GM13977 (cell line): Measurements from ENCODE around the gene MCUB.

Source experiments
- DNase-seq: peaks from one replicate; pipeline ENCODE4 v3.0.0; 2012; ENCODE audit warnings: low spot score
- in situ Hi-C: fragments of 300-500 bp; cut with MboI; formaldehyde crosslinking; loops from one replicate; pipeline ENCODE4 v1.12.0; 2022; ENCODE audit warnings: low sequenced_read_pairs, low pct_unique_long_range_greater_than_20kb, mixed read lengths, inconsistent platforms; ENCODE audit not compliant: unreplicated experiment
- TF ChIP-seq, protein P1 (sequence below): IDR thresholded peaks from 2 replicates; pipeline ENCODE4 v1.5.1; 2012; ENCODE audit warnings: mild to moderate bottlenecking, control low read depth; ENCODE audit not compliant: insufficient read depth; ENCODE audit errors: extremely low read depth, missing control alignments

Gene MCUB

DNA sequence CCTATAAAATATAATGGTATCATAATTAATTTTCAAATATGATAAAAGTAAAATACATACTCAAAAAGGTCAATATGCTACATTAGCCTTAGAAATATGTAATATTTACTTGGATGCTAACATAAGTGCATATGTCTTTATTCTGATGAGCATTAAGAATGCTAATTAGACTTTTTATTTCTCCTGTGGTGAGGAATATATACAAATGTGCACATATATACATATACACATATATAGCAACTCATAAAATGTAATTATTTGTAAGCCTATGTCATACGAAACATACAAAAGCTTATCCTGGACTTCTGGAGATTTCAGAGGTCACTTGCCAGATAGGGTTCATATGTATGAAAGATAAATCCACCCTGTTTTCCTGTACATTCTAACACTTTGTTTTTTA, 158.7 kb downstream of the MCUB start:
- DNase-seq = no peak
- TF ChIP-seq, protein P1, sequence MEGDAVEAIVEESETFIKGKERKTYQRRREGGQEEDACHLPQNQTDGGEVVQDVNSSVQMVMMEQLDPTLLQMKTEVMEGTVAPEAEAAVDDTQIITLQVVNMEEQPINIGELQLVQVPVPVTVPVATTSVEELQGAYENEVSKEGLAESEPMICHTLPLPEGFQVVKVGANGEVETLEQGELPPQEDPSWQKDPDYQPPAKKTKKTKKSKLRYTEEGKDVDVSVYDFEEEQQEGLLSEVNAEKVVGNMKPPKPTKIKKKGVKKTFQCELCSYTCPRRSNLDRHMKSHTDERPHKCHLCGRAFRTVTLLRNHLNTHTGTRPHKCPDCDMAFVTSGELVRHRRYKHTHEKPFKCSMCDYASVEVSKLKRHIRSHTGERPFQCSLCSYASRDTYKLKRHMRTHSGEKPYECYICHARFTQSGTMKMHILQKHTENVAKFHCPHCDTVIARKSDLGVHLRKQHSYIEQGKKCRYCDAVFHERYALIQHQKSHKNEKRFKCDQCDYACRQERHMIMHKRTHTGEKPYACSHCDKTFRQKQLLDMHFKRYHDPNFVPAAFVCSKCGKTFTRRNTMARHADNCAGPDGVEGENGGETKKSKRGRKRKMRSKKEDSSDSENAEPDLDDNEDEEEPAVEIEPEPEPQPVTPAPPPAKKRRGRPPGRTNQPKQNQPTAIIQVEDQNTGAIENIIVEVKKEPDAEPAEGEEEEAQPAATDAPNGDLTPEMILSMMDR = no peak
- in situ Hi-C loops = no loop called here

DNA sequence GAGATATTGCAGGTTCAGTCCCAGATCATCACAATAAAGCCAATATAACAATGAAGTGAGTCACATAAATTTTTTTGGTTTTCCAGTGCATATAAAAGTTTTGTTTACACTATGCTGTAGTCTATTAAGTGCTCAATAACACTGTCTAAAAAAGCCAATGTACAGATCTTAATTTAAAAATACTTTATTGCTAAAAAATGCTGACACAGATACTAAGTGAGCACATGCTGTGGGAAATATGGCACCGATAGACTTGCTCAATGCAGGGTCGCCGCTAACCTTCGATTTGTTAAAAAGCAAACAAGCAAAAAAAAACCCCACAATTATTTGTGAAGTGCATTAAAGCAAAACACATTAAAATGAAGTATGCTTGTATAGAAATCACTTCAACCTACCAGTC, 159.6 kb downstream of the MCUB start:
- TF ChIP-seq, protein P1 = no peak
- no peak for DNase-seq
- in situ Hi-C loops = no loop called here

DNA sequence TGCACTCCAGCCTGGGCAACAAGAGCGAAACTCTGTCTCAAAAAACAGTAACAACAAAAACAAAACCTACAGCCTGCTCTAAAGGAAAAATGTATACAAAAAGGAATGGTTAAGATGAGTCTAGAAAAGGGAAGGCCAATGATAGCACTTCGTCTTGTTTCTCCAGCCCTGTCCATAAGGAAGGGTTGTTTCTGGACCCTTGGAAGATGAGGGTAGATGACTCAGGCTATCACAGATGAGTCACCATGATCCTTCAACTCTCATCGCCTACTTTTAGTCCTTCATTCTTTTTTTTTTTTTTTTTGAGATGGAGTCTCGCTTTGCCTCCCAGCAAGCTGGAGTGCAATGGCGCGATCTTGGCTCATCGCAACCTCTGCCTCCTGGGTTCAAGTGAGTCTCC, 161.0 kb downstream of the MCUB start:
- in situ Hi-C loops = no loop called here
- TF ChIP-seq, protein P1 = no peak

DNA sequence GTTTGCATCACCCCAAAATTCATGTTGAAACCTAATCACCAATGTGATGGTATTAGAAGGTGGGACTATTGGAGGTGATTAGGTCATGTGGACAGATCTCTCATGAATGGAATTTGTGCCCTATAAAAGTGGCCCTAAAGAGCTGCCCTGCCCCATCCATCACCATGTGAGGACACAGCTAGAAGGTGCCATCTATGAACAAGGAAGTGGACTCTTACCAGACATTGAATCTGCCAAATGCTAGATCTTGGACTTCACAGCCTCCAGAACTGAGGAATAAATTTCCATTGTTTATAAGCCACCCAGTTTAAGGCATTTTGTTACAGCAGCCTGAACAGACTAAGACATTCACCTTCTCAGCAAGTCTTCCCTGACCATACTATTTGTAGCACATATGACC, 162.3 kb downstream of the MCUB start:
- TF ChIP-seq, protein P1 = no peak
- in situ Hi-C loops = no loop called here

More for the DNA sequence above, 161.0 kb downstream of the MCUB start:
- no peak for DNase-seq

DNA sequence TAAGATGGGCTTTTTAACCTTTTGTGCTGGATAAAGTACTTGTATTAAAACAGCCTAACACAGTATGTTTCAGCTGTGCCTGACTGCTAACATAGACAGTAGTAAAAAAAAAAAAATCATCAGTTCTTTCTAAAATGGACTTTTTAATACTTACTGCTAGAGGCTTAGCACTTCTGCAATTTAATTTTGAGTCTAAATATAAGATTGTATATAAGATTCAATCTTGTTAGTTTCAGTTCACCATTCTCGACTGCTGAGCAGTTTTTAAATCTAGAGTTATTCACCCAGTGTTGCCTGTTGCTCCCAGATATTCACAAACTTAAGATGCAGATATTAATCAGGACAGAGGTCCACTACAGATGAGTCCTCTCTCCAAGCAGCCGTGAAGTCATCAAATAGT, 163.1 kb downstream of the MCUB start:
- no peak for DNase-seq
- in situ Hi-C loops = no loop called here
- TF ChIP-seq, protein P1 = no peak

More for the DNA sequence above, 162.3 kb downstream of the MCUB start:
- DNase-seq = no peak

DNA sequence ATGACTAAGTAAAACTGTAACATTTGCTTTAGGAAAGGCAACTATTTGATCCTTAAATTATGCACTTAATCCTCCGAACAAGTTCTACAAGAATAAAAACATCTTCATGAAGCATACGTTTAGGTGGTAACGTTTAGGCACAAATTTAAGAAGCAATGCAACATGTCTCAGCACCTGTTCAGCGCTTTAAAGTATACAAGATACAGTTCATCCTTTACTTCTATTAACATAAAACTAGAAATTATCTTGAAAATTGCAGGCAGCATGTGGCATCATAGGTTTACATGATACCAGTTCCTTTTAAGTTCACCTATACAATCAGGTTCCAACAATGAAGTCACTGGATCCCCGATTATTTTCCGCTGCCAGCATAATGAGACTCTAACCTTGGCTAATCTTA, 168.3 kb downstream of the MCUB start:
- TF ChIP-seq, protein P1 = no peak
- in situ Hi-C loops = no loop called here

DNA sequence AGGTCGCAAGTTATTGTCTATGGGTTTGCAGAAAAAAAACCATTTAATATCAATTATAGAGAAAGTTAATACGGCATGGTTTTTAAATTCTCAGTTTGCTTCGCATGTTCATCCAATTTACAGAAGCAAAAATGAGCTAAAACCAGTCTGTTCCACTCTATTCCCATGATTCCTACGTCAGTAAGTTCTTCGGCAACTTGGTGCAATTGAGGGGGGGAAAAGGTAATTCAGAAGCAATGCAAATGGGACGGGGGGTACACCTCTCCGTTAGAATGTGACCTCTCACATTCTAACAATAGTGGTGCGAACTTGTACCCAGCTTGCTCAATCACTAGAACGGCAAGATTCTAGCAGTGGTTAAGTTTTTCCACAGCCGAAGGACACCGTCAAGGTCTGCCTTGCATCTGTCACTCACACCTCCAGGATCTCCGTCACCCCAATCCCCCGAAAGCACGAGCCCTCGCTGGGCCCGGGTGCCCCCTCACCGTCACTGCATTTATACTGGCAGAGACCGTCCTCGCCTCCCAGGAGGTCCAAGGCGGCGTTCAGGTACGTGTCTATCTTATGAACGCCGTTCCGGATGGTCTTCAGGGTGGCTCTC, 169.2 kb downstream of the MCUB start:
- in situ Hi-C loops = no loop called here
- TF ChIP-seq, protein P1 = no peak
- no peak for DNase-seq

More for the DNA sequence above, 168.3 kb downstream of the MCUB start:
- DNase-seq = no peak
